NK-92 treated with Interleukin-12 subunit alpha and Interleukin-12 subunit beta, amount 100 ng/mL, for 24 hours (cell line): ENCODE data around the gene CST3.
"Not testable (repeated sequence)": the region's sequence is repeated elsewhere in the genome, so short reads cannot be mapped to it uniquely, and the experiment has no call there.

Experiments
- DNase-seq: peaks from one replicate; lab custom pipeline; 2025; lab: John Stamatoyannopoulos, UW

CST3 gene

GRCh38 chr20:23637282-23638221 lies at the start of gene CST3:
Gene CST3, minus strand, starts transcription at chr20:23637955. Its CDS starts 93 bp downstream, at chr20:23637862.
- no peak for DNase-seq

DNA sequence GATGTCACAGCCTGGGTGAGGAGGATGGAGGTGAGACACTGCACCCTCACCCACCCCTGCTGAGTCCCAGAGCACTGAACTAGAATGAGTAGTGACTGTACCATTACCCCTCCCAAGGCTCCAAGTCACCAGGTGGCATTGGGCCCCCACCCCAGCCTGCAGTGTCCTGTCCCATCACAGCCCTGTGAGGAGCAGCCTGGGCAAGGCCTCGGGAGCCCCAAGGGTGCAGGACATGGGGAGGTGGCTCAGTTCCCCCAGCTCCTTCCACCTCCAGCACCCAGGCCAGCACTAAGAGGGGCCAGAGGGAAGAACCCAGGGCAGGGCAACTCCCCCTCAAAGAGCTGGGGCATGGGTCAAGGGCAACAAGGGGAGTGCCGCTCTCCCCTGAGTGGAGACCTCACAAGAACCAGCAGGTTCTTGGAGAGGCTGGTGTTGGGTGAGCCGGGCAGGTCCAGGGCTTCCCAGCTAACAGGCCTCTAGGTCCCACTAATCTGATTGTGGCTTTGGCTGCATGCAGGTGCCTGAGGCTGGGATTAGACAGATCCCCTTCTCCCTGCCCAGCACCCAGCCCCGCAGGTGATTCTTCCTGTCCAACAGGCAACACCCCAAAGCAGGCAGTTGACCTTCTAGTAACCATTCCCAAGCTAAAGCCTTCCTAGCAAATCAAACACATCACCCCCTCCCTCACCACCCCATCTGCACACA lies 48.4 kb upstream of the CST3 start:
- no peak for DNase-seq

DNA sequence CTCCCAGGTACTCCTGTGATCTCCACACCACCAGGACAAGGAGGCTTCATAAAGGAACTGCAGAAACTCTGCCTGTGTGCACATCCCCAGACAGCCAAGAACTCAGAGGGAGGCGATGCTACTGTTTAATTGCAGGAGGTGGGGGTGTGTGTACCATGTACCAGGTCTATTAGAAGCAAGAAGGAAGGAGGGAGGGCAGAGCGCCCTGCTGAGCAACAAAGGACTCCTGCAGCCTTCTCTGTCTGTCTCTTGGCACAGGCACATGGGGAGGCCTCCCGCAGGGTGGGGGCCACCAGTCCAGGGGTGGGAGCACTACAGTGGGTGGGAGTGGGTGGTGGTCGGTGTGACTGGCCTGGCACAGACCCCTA lies 47.8 kb upstream of the CST3 start:
- DNase-seq: not testable (repeated sequence)

DNA sequence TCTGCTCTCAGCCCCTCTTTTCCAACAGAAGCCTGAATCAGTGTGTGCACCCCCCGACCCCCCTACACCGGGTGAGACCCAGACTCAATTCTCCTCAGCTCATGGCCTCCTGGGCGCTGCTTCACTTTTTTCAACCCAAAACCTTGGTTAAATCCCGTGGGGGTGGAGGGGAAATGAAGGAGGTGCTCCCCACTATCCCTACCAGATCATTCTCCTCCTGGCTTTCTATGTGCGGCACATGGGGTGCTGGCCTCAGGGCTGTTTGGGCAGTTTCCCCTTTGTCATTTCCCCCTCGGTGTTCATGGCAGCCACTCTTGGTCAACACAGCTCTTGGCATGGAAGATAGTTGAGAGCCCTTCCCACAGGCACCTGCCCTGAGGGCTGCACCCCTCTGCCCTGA lies 46.5 kb upstream of the CST3 start:
- no peak for DNase-seq

- DNase-seq: no peak
Observed at GRCh38 chr20:23683807-23684206, 46.1 kb upstream of the CST3 start.

DNA sequence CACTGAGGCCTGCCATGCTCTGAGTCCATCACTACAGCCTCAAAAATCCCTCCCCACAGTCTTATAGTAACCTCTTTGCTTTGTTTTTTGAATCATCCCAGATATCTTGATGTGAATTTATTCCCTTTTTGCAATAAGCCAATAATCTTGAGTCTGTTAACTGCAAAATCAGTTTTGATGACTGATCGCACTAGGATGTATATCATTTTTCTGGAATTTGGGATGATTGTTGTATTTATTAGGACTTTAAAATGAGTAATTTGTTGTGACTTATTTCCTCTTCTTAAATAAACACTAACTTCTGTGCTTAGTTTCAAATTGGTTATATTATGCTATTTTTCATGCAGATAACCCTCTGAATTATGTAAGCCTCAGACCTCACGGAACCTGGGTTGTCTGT lies 45.5 kb upstream of the CST3 start:
- DNase-seq: no peak

DNA sequence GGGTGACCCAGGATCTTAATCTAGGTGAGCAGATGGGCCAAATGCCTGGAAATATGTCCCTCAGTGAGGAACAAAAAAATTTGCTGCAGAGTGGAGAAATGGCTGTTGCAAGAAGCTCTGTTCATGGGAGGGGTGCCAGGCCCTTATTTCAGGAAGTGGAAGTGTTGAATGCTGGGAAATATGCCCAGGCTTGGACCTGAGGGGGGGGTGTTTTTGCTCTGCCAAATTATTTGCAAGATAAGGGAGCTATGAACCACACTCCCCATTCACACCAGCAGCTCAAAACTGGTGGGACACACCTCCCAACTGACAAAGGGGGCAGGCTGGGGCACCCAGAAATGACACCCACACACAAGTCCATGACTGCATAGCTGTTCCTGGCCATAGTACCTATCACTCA lies 42.4 kb upstream of the CST3 start:
- DNase-seq: no peak

- no peak for DNase-seq
Observed at GRCh38 chr20:23679133-23680092, 41.7 kb upstream of the CST3 start.

DNA sequence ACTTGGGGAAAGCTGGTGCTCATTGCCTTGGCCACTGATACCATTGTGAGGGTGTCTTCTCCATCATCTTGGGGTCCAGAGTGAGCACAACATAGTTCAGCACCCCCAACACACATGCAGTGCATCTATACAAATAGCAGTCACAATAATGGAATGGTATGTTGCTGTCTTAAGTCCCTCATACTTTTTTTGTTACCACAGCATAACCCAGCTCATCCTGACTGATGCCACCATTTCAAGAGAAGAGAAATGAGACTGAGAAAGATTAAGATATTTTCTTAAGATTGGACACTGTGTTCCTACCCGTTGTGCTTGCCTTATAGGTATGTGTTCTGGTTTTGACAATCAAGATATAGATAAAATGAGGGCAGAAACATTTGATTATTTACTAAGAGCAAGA lies 35.5 kb upstream of the CST3 start:
- no peak for DNase-seq

GRCh38 chr20:23672158-23672557 lies 34.4 kb upstream of the CST3 start:
- no peak for DNase-seq

- DNase-seq: no peak
Observed at GRCh38 chr20:23671479-23671878, 33.7 kb upstream of the CST3 start.

- no peak for DNase-seq
Observed at GRCh38 chr20:23670361-23670760, 32.6 kb upstream of the CST3 start.

GRCh38 chr20:23669866-23670265 lies 32.1 kb upstream of the CST3 start:
- DNase-seq: no peak

DNA sequence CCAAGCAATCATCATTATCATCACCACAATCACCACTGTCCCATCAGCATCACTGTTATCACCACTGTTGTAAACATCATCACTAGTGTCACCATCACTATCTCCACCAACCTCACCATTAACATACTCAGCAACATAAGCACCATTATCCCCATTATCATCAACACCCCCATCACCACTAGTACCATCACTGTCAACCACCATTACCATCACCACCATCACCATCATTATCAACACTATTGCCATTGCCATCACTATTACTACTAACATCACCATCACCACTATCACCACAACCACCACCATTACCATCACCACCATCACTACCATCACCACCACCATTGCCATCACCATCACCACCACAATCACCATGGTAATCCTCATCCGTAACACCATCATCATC lies 31.6 kb upstream of the CST3 start:
- no peak for DNase-seq

GRCh38 chr20:23668477-23668951 lies 30.8 kb upstream of the CST3 start:
- peak; percentile 34 for DNase-seq

GRCh38 chr20:23667666-23668065 lies 29.9 kb upstream of the CST3 start:
- DNase-seq: no peak

DNA sequence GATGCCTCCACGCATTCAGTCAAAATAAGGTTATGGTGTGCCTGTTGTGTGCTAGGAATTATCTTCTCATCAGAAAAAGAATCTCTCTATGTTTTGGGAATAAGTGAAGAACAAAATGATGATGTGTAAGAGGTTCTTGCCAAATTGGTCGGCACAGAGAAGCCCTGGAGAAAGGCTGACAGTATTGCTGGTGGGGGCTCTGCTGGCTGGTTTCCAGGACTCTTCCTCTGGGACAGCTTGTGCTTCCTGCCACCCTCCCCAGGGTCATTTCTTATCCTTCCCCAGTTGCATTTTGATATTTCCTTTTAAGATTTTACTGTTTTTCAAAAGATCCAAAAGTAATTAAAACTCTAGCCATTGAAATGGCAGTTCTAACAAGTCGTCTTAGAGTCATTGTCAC lies 28.9 kb upstream of the CST3 start:
- no peak for DNase-seq

- no peak for DNase-seq
Observed at GRCh38 chr20:23666189-23666588, 28.4 kb upstream of the CST3 start.

- no peak for DNase-seq
Observed at GRCh38 chr20:23664954-23665353, 27.2 kb upstream of the CST3 start.

DNA sequence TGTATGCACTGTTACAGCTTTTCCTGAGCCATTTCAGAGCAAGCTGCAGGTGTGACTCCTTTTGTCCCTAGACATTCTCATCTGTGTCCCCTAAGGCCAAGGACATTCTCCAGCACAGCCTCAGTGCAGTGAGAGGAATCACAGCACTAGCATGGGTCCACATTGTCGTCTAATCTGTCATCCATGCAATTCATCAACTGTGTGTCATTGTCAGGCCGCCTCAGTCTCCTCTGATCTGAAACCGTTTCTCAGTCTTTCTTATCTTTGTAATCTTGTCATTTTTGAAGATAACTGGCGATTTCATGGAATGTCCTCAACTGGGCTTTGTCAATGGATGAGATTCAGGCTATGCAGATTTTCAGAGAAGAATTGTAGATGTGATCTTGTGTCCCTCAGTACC lies 26.3 kb upstream of the CST3 start:
- DNase-seq: not testable (repeated sequence)

- DNase-seq: no peak
Observed at GRCh38 chr20:23663180-23663579, 25.4 kb upstream of the CST3 start.

DNA sequence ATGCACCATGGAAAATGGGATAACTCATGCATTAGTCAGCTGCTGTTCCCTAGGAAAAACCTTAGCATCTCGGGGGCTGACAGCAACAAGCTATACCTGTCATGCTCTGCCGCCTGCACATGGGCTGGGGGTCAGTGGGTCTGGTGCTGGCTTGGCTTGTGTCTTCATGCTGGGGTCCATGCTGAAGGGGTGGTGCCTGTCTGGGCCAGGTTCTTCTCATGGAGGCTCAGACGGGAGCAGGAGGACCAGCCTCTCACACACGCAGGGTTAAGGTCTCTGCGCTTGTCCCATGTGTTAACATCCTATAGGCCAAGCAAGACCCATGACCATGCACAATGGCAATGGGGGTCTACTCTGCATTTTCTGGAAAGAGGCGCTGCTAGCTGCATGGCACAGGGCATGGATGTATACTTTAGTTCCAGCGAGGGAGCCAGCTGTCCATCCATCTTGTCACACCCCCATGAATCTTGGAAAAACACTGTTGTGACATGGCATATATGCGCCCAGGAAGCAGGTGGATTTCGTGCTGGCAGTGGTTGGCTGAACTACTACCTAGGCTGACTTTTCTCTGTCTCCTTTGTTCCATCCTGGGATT lies 24.6 kb upstream of the CST3 start:
- DNase-seq: no peak
